Stimulated activated CD4-positive, alpha-beta T cell treated with anti-CD3 and anti-CD28 coated beads, Interleukin-4, amount 100 ng/mL, for 4 hours (primary cell): ENCODE measurements around the gene CUTC.

Experiments
- DNase-seq, 2 experiments: peaks; one replicate each; pipeline ENCODE4 v3.0.0-alpha.2; 2020

CUTC gene

DNA sequence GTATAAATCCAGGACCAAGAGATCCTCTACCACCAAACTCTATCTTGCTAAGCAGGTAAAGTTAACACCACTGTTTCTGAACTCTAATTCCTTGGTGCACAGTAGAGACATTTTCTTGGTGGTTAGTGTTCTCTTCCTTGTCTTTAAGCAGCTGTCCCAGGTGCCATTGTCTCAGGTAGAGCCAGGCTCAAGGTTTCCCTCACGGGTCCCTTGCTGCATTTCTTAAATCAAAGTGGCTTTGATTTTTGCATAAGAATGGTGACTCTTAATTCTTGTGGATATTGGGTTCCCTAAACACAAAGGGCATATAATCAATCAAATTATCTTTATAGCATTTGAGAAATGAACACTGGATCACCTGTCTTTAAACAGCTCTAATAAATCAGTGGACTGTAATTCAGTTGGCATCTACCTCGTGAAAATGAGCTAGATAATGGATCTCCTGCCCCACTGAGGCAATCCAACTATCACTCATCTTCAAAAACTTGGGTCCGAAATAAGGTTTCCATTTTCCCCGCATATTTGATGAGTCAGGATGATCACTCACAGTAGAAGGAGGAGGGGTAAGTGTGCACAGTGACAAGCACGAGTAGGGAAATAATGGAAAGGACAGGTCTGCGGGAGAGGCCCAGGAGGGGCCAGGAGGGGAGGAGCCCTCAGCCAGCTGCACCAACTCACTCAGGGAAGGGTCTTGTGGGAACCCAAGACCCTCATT, 52.9 kb downstream of the CUTC start:
- DNase-seq = no peak

DNA sequence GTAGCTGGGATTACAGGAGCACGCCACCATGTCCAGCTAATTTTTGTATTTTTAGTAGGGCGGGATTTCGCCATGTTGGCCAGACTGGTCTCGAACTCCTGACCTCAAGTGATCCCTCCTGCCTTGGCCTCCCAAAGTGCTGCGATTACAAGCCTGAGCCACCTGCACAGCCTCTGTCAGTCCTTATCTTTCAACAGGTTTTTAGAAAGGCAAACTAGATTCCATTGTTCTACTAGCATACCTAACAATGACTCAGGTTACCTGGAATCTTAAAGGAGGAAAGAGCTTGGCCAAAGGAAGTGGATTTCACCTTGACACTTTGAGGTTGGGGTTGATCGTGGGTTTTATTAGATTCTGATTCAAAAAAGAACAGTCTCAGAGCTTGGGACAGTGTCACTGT, 53.6 kb downstream of the CUTC start:
- DNase-seq = no peak

DNA sequence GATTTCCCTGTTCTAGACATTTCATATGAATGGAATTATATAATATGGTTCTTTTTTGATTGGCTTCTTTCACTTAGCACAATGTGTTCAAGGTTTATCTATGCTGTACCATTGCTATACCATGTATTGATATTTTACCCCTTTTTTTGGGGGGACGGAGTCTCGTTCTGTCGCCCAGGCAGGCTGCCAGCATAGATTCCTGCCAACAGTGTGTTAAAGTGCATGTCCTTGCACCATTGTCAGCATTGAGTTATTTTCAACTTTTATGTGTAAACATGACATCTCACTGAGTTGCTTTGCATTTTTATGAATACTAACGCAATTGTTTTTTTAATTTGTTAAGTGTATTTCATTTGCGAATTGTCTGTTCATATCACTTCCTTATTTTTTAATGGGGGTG, 55.3 kb downstream of the CUTC start:
- no peak for DNase-seq

DNA sequence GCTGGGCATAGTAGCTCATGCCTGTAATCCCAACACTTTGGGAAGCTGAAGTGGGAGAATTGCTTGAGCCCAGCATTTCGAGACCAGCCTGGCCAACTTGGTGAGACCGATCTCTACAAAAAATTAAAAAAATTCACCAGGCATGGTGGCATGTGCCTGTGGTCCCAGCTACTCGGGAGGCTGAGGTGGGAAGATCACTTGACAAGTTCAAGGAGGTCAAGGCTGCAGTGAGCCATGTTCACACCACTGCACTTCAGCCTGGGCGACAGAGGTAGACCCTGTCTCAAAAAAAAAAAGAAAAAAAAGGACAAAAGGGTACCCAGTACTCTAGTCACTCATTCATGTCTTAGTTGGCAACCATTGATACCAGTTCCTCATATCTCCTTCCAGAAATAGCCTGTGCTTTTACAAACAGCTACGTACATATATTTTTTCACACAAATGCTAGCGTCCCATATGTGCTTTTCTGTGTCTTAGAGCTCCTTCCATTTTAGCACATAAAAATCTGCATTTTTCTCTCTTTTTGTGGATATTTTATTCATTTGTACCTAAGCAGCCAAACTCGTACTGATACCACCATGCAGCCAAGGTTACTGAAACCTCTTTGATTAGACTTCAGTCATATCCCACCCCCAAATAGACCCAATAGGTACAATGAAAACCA, 55.9 kb downstream of the CUTC start:
- DNase-seq = no peak

DNA sequence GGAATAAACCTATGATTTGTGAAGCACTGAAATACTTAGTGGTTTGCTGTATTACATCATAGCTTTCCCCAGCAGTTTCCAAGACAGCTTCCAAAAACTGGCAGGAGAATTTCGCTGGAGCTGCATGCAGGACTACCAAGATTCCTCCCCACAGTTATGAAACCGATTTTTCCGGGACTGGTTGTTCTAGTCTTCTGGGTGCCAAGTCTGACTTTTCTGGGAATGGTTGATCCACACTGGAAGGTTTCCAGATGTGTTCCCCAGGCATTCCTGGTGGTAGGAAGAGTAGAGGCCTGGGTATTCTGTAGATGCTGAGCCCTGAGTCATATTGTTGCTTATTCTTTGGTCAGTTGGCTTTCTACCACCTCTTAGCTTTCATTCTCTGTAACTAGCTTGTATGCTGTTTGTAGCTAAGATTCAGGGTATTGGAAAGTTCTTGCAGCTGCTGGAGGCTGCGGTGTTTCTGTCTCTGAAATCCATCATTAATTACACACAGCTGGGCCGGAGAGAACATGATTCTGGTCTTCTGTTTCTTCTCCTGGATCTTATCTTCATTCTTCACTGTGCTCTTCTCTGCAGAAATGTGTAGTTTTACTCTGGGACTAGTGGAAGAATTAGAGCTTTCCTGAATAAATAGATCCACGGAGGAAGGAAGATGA, 56.7 kb downstream of the CUTC start:
- no peak for DNase-seq

DNA sequence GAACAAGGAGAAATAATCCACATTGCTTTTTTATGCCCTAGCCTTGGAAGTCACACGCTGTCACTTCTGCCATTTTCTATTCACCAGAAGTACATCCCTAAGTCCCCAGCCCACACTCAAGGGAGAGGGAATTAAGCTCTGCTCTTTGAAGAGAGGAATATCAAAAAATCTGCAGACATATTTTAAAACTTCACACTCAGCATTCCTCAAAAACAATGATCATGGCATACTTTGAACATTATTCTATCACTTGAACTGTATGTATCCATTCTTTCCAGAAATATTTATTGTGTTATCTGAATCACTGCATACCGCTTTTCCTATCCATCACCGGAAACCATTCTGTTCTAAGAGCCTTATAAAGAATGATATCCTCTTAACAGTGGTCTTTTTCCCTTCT, 59.8 kb downstream of the CUTC start:
- no peak for DNase-seq

DNA sequence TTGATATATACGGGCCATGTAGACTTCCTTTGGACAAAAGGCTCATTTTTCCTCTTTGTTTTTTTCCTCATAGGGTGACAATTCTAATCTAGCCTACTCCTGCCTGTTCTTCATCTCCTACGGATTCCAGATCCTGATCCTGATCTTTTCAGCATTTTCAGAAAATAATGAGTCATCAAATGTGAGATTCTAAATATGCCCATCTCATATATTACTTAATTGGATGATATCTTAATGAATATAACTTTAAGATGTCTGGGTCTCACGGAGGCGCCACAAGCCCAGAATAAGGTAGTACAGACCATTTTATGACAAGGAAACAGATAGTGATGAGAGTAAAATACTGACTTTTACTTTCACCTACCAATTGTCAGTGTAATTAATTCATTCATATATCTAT, 61.8 kb downstream of the CUTC start:
- DNase-seq = no peak

DNA sequence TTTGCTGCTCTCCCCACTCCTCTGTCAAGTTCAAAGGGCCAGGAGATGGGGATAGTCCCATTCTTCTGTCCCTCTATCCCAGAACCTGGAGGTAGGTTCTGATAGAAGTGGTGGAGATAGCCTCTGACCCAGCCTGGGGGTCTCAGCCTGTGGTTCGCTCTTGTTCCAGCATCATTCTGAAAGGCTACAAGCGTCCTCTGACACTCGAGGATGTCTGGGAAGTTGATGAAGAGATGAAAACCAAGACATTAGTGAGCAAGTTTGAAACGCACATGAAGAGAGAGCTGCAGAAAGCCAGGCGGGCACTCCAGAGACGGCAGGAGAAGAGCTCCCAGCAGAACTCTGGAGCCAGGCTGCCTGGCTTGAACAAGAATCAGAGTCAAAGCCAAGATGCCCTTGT, 64.9 kb downstream of the CUTC start:
- no peak for DNase-seq

DNA sequence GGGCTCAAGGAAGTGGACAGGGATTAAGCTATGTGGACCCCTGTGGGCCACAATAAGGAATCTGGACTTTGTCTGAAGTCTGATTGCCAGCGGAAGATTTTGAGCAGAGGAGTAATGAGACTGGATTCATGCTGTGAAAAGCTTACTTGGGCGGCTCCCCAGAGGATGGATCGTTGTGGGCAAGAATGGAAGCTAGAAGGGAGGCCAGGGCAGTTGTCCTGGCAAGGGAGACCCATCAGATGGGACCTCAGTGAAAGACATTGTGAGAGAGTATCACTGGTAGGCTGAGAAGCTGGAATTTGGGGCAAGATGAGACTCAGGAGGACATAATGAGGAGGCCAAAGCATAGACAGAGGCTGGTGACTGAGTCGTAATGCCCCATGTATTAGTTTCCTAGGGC, 66.0 kb downstream of the CUTC start:
- no peak for DNase-seq

DNA sequence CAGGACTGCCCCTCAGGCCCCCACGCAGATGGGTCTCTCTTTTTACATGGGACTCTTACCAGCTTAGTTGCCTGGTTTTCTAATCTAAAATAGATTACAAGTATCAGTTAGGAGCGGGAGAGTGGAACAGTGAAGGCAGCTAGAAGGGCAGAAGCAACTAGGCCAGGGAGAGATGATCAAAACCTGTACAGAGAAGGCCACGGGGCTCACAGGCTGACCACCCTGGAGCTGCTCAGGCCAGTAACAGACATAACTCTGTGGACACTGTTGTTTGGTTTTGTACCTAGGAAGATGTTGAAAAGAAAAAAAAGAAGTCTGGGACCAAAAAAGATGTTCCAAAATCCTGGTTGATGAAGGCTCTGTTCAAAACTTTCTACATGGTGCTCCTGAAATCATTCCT, 66.9 kb downstream of the CUTC start:
- no peak for DNase-seq

DNA sequence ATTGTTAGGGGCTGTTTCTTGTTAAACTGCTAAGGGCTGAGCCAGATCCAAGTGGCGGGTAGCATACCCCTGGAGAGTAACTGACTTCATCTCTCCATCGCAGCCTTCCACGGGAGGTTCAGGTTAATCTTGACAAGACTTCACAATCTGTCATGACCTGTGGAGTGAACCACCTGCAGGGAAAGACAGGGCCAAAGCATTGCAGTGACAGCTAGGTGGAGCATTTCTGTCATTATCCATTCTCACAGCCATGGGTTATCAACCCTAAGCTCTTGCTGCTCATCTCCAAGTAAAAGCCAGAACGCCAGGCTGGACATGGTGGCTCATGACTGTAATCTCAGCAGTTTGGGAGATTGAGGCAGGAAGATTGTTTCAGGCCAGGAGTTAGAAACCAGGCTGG, 67.6 kb downstream of the CUTC start:
- no peak for DNase-seq

DNA sequence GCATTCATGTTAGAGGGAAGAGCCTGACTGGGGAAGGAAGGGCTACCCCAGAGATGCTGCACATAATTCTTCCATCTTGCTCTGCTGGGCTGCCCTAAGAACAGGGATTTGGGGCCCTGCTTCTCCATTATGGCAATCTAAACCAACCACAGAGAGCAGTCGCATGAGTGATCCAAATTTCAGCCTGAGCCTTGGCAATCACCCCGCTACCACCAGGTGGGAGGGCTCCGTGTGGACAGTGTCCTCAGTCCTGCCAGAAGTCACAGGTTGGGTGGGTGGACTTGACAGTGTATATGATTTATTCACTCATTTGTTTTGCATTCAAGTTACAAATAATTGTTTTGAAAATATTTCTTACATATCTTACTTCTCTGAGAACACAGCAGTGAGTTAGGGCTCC, 72.4 kb downstream of the CUTC start:
- no peak for DNase-seq

DNA sequence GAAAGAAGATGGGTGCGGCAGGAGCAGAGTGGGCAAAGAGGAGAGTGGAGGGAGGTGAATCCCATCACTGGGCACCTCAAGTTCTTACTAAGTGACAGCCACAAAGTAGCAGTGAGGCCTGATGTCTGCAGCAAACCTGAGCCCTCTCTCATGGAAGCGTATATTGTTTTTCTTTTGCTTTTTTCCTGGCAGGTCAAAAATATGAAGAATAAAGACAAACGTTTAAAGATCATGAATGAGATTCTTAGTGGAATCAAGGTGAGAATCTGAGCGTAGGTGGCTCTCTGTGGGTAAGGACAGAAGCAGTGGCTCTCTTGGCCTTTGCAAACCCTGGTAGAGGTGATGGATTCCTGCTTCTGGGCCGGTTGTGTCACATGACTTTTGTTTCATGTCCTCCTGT, 73.2 kb downstream of the CUTC start:
- no peak for DNase-seq
